A172 (cell line): ENCODE data around the gene GHRHR. TPM values are rescaled to one million over a fixed set of nuclear protein-coding genes. Genes with fewer than 3 reads are reported as not detected.

Source experiments
- DNase-seq: peaks from one replicate; pipeline ENCODE4 v3.0.0-alpha.2; 2015; ENCODE audit warnings: low spot score
- total RNA-seq: library from RNA; depleted of rRNA; stranded (reverse); fragments of >200 nt; shearing (Covaris generic); gene quantifications from 2 replicates; pipeline ENCODE4 v1.2.3, GENCODE V29; 2014

Gene GHRHR
- total RNA-seq, 1 experiment from 2014 or later: not detected

GRCh38 chr7:30928254-30928872 lies 35.4 kb upstream of the GHRHR start:
- DNase-seq: no peak

- no peak for DNase-seq
Observed at GRCh38 chr7:30929686-30930085, 34.1 kb upstream of the GHRHR start.

GRCh38 chr7:30930621-30931020 lies 33.1 kb upstream of the GHRHR start:
- no peak for DNase-seq

- DNase-seq: peak; percentile 29
Observed at GRCh38 chr7:30931161-30931928, 32.4 kb upstream of the GHRHR start.

- no peak for DNase-seq
Observed at GRCh38 chr7:30931929-30932540, 31.7 kb upstream of the GHRHR start.

GRCh38 chr7:30932562-30932961 lies 31.2 kb upstream of the GHRHR start:
- no peak for DNase-seq

- no peak for DNase-seq
Observed at GRCh38 chr7:30933124-30933974, 30.4 kb upstream of the GHRHR start.

- no peak for DNase-seq
Observed at GRCh38 chr7:30934225-30934624, 29.5 kb upstream of the GHRHR start.

GRCh38 chr7:30934732-30935568 lies 28.8 kb upstream of the GHRHR start:
- DNase-seq: no peak

GRCh38 chr7:30935569-30935877 lies 28.2 kb upstream of the GHRHR start:
- no peak for DNase-seq

GRCh38 chr7:30936650-30937245 lies 27.0 kb upstream of the GHRHR start:
- DNase-seq: no peak

- no peak for DNase-seq
Observed at GRCh38 chr7:30937416-30937815, 26.3 kb upstream of the GHRHR start.

- DNase-seq: peak; percentile 82
Observed at GRCh38 chr7:30938435-30939316, 25.1 kb upstream of the GHRHR start.

- no peak for DNase-seq
Observed at GRCh38 chr7:30941582-30942323, 22.0 kb upstream of the GHRHR start.

- no peak for DNase-seq
Observed at GRCh38 chr7:30950197-30950596, 13.6 kb upstream of the GHRHR start.

GRCh38 chr7:30954914-30955313 lies 8.8 kb upstream of the GHRHR start:
- no peak for DNase-seq

GRCh38 chr7:30956704-30957103 lies 7.0 kb upstream of the GHRHR start:
- no peak for DNase-seq

- peak; percentile 38 for DNase-seq
Observed at GRCh38 chr7:30965372-30965771, 1.6 kb downstream of the GHRHR start.

GRCh38 chr7:30965883-30966282 lies 2.1 kb downstream of the GHRHR start:
- DNase-seq: no peak
